Measurements from ENCODE around the gene NRXN3. TPM values are rescaled to one million over a fixed set of nuclear protein-coding genes. Genes with fewer than 3 reads are reported as not detected.

Gene NRXN3
- total and polyA plus RNA-seq, 2 of the 13 experiments (the other 11 are each of a cell fraction or from before 2014, with no cell fraction given): 0.03 TPM; not detected in 1

DNA sequence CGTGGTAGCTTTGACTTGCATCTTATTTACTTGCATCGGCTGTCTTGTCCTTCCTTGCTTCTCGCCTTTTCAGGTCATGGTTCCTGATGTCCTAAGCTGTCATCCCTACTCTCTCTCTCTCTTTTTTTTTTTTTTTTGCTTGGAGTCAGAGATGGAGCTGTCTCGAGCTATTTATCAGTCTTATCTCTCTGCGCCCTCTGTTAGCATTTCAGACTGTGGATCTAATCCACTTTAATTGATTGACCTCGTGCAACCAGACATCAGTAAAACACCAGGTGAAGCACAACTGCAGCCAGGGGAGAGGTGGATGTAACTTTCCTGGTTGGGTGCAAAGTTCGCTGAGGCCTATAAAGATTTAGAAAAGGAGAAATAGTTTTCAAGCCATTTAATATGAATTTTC, 1486.3 kb downstream of the NRXN3 start:
- H3K27ac ChIP-seq (ENCODE audit: extremely low read length, insufficient read depth, low read length): no peak overlapping the region
- no peak overlapping the region for H3K9ac ChIP-seq (ENCODE audit: insufficient read depth, low read depth, low read length)
- no peaks in the 10 kb centered on the region for H3K27me3 ChIP-seq (ENCODE audit: control insufficient read depth in 1 of 2, insufficient read depth in 2 of 2, low read length in 2 of 2)
- in situ Hi-C loops (cut with HindIII; ENCODE audit: extremely low pct_ligation_motif_present, low pct_unique_long_range_greater_than_20kb) (no loop called here), intact Hi-C loops (cut with micrococcal nuclease; ENCODE audit: unreplicated experiment) (no loop called here)
- peaks cover 91% of the 10 kb centered on the region for H3K9me3 ChIP-seq (ENCODE audit: low read length)
- FAIRE-seq (no peak), DNase-seq (ENCODE audit: low spot score) (no peak), ATAC-seq (no peak)
- no peaks in the 10 kb centered on the region for H3K36me3 ChIP-seq (replicated peaks in 1 of 2; ENCODE audit: control insufficient read depth in 1 of 2, insufficient read depth in 2 of 2, low read length in 2 of 2)
- BruUV-seq (replicated peaks): no TSS peak
- H3K79me2 ChIP-seq (ENCODE audit: insufficient read depth, low read length): no peaks in the 10 kb centered on the region
- no peaks in the 10 kb centered on the region for H4K20me1 ChIP-seq (ENCODE audit: insufficient read depth, low read length)
- CTCF ChIA-PET (ENCODE audit: low intra/inter-chr PET ratio, low total read pairs): no interaction called here
- H3K4me3 ChIP-seq (replicated peaks in 1 of 3; ENCODE audit: insufficient read depth in 1 of 3, low read depth in 2 of 3, low read length in 3 of 3): no peak overlapping the region
- no peaks in the 10 kb centered on the region for H3K4me1 ChIP-seq (ENCODE audit: insufficient read depth, low read length)
- 12% methylated on average over 7 of the region's 7 CpGs for WGBS (ENCODE audit: low lambda C conversion rate)
- no peak overlapping the region for H3K4me2 ChIP-seq (ENCODE audit: low read depth, low read length)
- no peak overlapping the region for H2AFZ ChIP-seq (ENCODE audit: low read length)
- TF ChIP-seq, protein P1, sequence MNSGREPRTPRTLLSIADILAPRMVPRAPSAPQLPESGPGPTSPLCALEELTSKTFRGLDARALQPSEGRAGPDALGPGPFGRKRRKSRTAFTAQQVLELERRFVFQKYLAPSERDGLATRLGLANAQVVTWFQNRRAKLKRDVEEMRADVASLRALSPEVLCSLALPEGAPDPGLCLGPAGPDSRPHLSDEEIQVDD (CRISPR knock-in tag; IDR thresholded peaks at IDR 0.05; ENCODE audit: borderline replicate concordance): no peak
- TF ChIP-seq ZNF746 (CRISPR knock-in tag; IDR thresholded peaks at IDR 0.05) (no peak), TBL1XR1 (IDR thresholded peaks at IDR 0.05; ENCODE audit: borderline replicate concordance, low read length, partially characterized antibody) (no peak), ZNF530 (CRISPR knock-in tag; IDR thresholded peaks at IDR 0.05; ENCODE audit: low read depth) (no peak), SMAD3 (CRISPR knock-in tag; IDR thresholded peaks at IDR 0.05) (no peak), ZNF570 (CRISPR knock-in tag; IDR thresholded peaks at IDR 0.05; ENCODE audit: borderline replicate concordance) (no peak), HOXA9 (CRISPR knock-in tag; IDR thresholded peaks at IDR 0.05; ENCODE audit: borderline replicate concordance) (no peak), TEAD2 (CRISPR knock-in tag; IDR thresholded peaks at IDR 0.05) (no peak), TOE1 (CRISPR knock-in tag; IDR thresholded peaks at IDR 0.05) (no peak), FOXK1 (CRISPR knock-in tag; IDR thresholded peaks at IDR 0.05; ENCODE audit: borderline replicate concordance, low read depth) (no peak), TBX3 (IDR thresholded peaks at IDR 0.05; ENCODE audit: borderline replicate concordance) (no peak)
- TF ChIP-seq, protein P2, sequence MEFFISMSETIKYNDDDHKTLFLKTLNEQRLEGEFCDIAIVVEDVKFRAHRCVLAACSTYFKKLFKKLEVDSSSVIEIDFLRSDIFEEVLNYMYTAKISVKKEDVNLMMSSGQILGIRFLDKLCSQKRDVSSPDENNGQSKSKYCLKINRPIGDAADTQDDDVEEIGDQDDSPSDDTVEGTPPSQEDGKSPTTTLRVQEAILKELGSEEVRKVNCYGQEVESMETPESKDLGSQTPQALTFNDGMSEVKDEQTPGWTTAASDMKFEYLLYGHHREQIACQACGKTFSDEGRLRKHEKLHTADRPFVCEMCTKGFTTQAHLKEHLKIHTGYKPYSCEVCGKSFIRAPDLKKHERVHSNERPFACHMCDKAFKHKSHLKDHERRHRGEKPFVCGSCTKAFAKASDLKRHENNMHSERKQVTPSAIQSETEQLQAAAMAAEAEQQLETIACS (CRISPR knock-in tag; IDR thresholded peaks at IDR 0.05): no peak
- TF ChIP-seq, protein P3, sequence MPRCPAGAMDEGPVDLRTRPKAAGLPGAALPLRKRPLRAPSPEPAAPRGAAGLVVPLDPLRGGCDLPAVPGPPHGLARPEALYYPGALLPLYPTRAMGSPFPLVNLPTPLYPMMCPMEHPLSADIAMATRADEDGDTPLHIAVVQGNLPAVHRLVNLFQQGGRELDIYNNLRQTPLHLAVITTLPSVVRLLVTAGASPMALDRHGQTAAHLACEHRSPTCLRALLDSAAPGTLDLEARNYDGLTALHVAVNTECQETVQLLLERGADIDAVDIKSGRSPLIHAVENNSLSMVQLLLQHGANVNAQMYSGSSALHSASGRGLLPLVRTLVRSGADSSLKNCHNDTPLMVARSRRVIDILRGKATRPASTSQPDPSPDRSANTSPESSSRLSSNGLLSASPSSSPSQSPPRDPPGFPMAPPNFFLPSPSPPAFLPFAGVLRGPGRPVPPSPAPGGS (CRISPR knock-in tag; IDR thresholded peaks at IDR 0.05): no peak
- TF ChIP-seq, protein P4, sequence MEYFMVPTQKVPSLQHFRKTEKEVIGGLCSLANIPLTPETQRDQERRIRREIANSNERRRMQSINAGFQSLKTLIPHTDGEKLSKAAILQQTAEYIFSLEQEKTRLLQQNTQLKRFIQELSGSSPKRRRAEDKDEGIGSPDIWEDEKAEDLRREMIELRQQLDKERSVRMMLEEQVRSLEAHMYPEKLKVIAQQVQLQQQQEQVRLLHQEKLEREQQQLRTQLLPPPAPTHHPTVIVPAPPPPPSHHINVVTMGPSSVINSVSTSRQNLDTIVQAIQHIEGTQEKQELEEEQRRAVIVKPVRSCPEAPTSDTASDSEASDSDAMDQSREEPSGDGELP (IDR thresholded peaks at IDR 0.05; ENCODE audit: borderline replicate concordance, low read depth): no peak
- POLR2A ChIA-PET: no interaction called here

Measured in HepG2 (cell line).